NCI-H510A treated with DMSO at 0.1 percent for 48 hours (cell line): ENCODE data around the gene MIOX.

ENCODE experiments used
- DNase-seq: peaks from one replicate; lab custom pipeline; 2025; lab: John Stamatoyannopoulos, UW

MIOX gene

GRCh38 chr22:50473855-50474671 is 12.6 kb upstream of the MIOX start:
- DNase-seq = no peak

GRCh38 chr22:50474710-50475651 is 11.7 kb upstream of the MIOX start, which contains the start of gene SBF1:
TSS of gene SBF1 (minus strand) at chr22:50475035. CDS start at chr22:50474840, 195 bp downstream.
- DNase-seq = peak; percentile 80

GRCh38 chr22:50475652-50476002 is 11.0 kb upstream of the MIOX start:
- no peak for DNase-seq

GRCh38 chr22:50476868-50477267 is 9.8 kb upstream of the MIOX start:
- no peak for DNase-seq

GRCh38 chr22:50477923-50478322 is 8.7 kb upstream of the MIOX start:
- DNase-seq = no peak

GRCh38 chr22:50479721-50480120 is 6.9 kb upstream of the MIOX start:
- DNase-seq = no peak

GRCh38 chr22:50481045-50481439 is 5.6 kb upstream of the MIOX start:
- DNase-seq = no peak

GRCh38 chr22:50481440-50482106 is 5.1 kb upstream of the MIOX start, which contains the start of gene ADM2:
TSS of gene ADM2 (plus strand) at chr22:50481543. CDS start at chr22:50481848, 305 bp downstream.
- no peak for DNase-seq

GRCh38 chr22:50482107-50483074 is 4.3 kb upstream of the MIOX start:
- no peak for DNase-seq

- DNase-seq = no peak
Observed at GRCh38 chr22:50483106-50483505, 3.6 kb upstream of the MIOX start.

- no peak for DNase-seq
Observed at GRCh38 chr22:50483556-50483955, 3.1 kb upstream of the MIOX start.

GRCh38 chr22:50483977-50484853 is 2.4 kb upstream of the MIOX start:
- DNase-seq = no peak

GRCh38 chr22:50485221-50486131 is 1.2 kb upstream of the MIOX start:
- DNase-seq = no peak

GRCh38 chr22:50487290-50488005 is 789 bp downstream of the MIOX start:
- no peak for DNase-seq

GRCh38 chr22:50488006-50488677 is 1.5 kb downstream of the MIOX start:
- no peak for DNase-seq

- DNase-seq = no peak
Observed at GRCh38 chr22:50488886-50489285, 2.2 kb downstream of the MIOX start.

- DNase-seq = no peak
Observed at GRCh38 chr22:50489363-50490243, 2.9 kb downstream of the MIOX start.
